Panc1 (cell line): ENCODE measurements around the gene CCR8. TPM values are rescaled to one million over a fixed set of nuclear protein-coding genes. Genes with fewer than 3 reads are reported as not detected.

Experiments used
- ATAC-seq: fragments of 200-7000 bp; cut with Tn5 transposase; 2 replicates; pipeline ENCODE4 v1.9.1; 2020; ENCODE audit warnings: mild to moderate bottlenecking, moderate library complexity
- BruUV-seq: library from RNA; stranded (reverse); fragments of 400-500 nt; replicated peaks from 2 replicates; lab custom pipeline; 2021; lab: Mats Ljungman, UMichigan
- CTCF ChIA-PET: fragments of 300-600 bp; sonication (Branson Sonifier 250); formaldehyde crosslinking; loops from one replicate; lab custom pipeline; 2022; ENCODE audit warnings: antibody characterized with exemption; lab: Charles Lee
- POLR2A ChIA-PET: fragments of 300-600 bp; sonication (Branson Sonifier 250); formaldehyde crosslinking; loops from one replicate; lab custom pipeline; 2022; ENCODE audit warnings: antibody characterized with exemption; lab: Charles Lee
- DNase-seq: peaks from one replicate; pipeline ENCODE4 v3.0.0-alpha.2; 2010; ENCODE audit warnings: low read depth, low spot score
- H3K27ac ChIP-seq: 2 replicates; pipeline ENCODE4 v1.5.1; 2011; ENCODE audit warnings: mild to moderate bottlenecking, low read length, inconsistent platforms
- H3K27me3 ChIP-seq: fragments of 200-500 bp; sonication (Bioruptor generic); 2 replicates; pipeline ENCODE4 v1.6.0; 2014; ENCODE audit warnings: low read length, inconsistent platforms; ENCODE audit not compliant: control insufficient read depth, insufficient read depth
- H3K36me3 ChIP-seq: fragments of 200-500 bp; sonication (Bioruptor generic); 2 replicates; pipeline ENCODE4 v1.5.1; 2014; ENCODE audit warnings: inconsistent platforms, mild to moderate bottlenecking, low read length, moderate library complexity; ENCODE audit not compliant: control insufficient read depth, insufficient read depth
- H3K4me1 ChIP-seq: 2 replicates; pipeline ENCODE4 v1.5.1; 2011; ENCODE audit warnings: inconsistent platforms, mild to moderate bottlenecking, low read length, moderate library complexity; ENCODE audit not compliant: control insufficient read depth, insufficient read depth
- H3K4me3 ChIP-seq, 2 experiments: 2 replicates each; pipeline ENCODE4 v1.5.1; 2011 to 2012; ENCODE audit warnings: low read depth in 2 of 2, low read length in 2 of 2, mild to moderate bottlenecking in 2 of 2, inconsistent platforms in 1 of 2, moderate library complexity in 1 of 2
- H3K9me3 ChIP-seq: fragments of 200-500 bp; sonication (Bioruptor generic); 2 replicates; pipeline ENCODE4 v1.5.1; 2014; ENCODE audit warnings: low read depth, mild to moderate bottlenecking, inconsistent platforms, low read length, moderate library complexity; ENCODE audit not compliant: control insufficient read depth, insufficient read depth
- CTCF ChIP-seq: fragments of 450-650 bp; IDR thresholded peaks from 2 replicates; pipeline ENCODE4 v1.5.1; 2017; ENCODE audit warnings: mild to moderate bottlenecking
- POLR2AphosphoS5 ChIP-seq: IDR thresholded peaks from 2 replicates; pipeline ENCODE4 v1.6.1; 2012; ENCODE audit warnings: mild to moderate bottlenecking, low read depth, low read length, moderate library complexity
- REST ChIP-seq, 2 experiments: IDR thresholded peaks; 2 replicates each; pipeline ENCODE4 v1.6.1; 2011 to 2012; ENCODE audit warnings: low read depth in 2 of 2, control low read depth in 1 of 2, low read length in 1 of 2, mild to moderate bottlenecking in 1 of 2, moderate library complexity in 1 of 2; ENCODE audit not compliant: insufficient read depth in 1 of 2
- SIN3A ChIP-seq: IDR thresholded peaks from 2 replicates; pipeline ENCODE4 v1.6.1; 2012; ENCODE audit warnings: low read depth, mild to moderate bottlenecking, low read length, moderate library complexity, borderline replicate concordance; ENCODE audit not compliant: insufficient read depth
- TCF7L2 ChIP-seq: IDR thresholded peaks from 2 replicates; pipeline ENCODE4 v1.6.1; 2011; ENCODE audit warnings: mild to moderate bottlenecking, low read depth, low read length, inconsistent platforms
- in situ Hi-C: cut with HindIII; loops from 2 replicates; pipeline ENCODE4 v1.10.0; 2016; ENCODE audit warnings: low sequenced_read_pairs, low pct_unique_long_range_greater_than_20kb
- intact Hi-C: fragments of 100-400 bp; cut with micrococcal nuclease; formaldehyde crosslinking; loops from one replicate; pipeline ENCODE4 v1.10.0; 2022; ENCODE audit not compliant: unreplicated experiment
- total RNA-seq: library from RNA; stranded (reverse); gene quantifications from one replicate; pipeline ENCODE4 v1.2.1, GENCODE V29; 2021; ENCODE audit not compliant: unreplicated experiment

CCR8 gene
- total RNA-seq, 1 experiment from 2014 or later = not detected

- no peaks in the 10 kb centered on the region for H3K4me1 ChIP-seq
- no peaks in the 10 kb centered on the region for H3K27me3 ChIP-seq
- no peak for ATAC-seq
- no peaks in the 10 kb centered on the region for H3K9me3 ChIP-seq
- TF ChIP-seq TCF7L2 (no peak), SIN3A (no peak), POLR2AphosphoS5 (no peak), REST (IDR thresholded peaks at IDR 0.05; ENCODE audit: insufficient read depth in 1 of 2, low read depth in 2 of 2, low read length in 1 of 2) (no peak), CTCF (no peak)
- no peaks in the 10 kb centered on the region for H3K36me3 ChIP-seq
- CTCF ChIA-PET = no interaction called here
- in situ Hi-C loops (no loop called here), intact Hi-C loops (no loop called here)
- H3K27ac ChIP-seq = no peak overlapping the region
- DNase-seq = no peak
- POLR2A ChIA-PET = no interaction called here
- H3K4me3 ChIP-seq = no peak overlapping the region
- no TSS peak for BruUV-seq
Observed at GRCh38 chr3:39334205-39334604, 4.7 kb downstream of the CCR8 start.

GRCh38 chr3:39338201-39338600 is 8.7 kb downstream of the CCR8 start:
- ATAC-seq (no peak), DNase-seq (no peak)
- BruUV-seq = no TSS peak
- H3K9me3 ChIP-seq = no peaks in the 10 kb centered on the region
- TF ChIP-seq CTCF (no peak), SIN3A (no peak), TCF7L2 (no peak), POLR2AphosphoS5 (no peak)
- CTCF ChIA-PET = no interaction called here
- intact Hi-C loops = no loop called here
- in situ Hi-C loops = no loop called here
- no peaks in the 10 kb centered on the region for H3K36me3 ChIP-seq
- no peak overlapping the region for H3K4me3 ChIP-seq
- POLR2A ChIA-PET = no interaction called here
- H3K4me1 ChIP-seq = no peaks in the 10 kb centered on the region
- H3K27ac ChIP-seq = no peak overlapping the region
- no peaks in the 10 kb centered on the region for H3K27me3 ChIP-seq
